Neutrophil (primary cell): Measurements from ENCODE around the gene PRKCG.

ENCODE experiments used
- H3K27ac ChIP-seq: fragments of 200-600 bp; sonication (generic); 2 replicates; pipeline ENCODE4 v1.5.1; 2016; ENCODE audit warnings: mild to moderate bottlenecking, moderate library complexity
- H3K27me3 ChIP-seq: fragments of 200-600 bp; sonication (generic); 2 replicates; pipeline ENCODE4 v1.6.0; 2016; ENCODE audit warnings: mild to moderate bottlenecking
- H3K36me3 ChIP-seq: fragments of 200-600 bp; sonication (generic); 2 replicates; pipeline ENCODE4 v1.5.1; 2017
- H3K4me1 ChIP-seq, 2 experiments: fragments of 200-600 bp in 1 of 2; sonication (generic) in 1 of 2; 1 replicate in 1 of 2; 2 replicates in 1 of 2; pipeline versions ENCODE4 v1.5.1 to v1.6.1; 2013 to 2016; ENCODE audit warnings: low read depth in 1 of 2, low read length in 1 of 2, mild to moderate bottlenecking in 1 of 2, moderate library complexity in 1 of 2; ENCODE audit not compliant: control insufficient read depth in 1 of 2, insufficient read depth in 1 of 2
- H3K4me3 ChIP-seq, 2 experiments: fragments of 200-600 bp in 1 of 2; sonication (generic) in 1 of 2; 1 replicate in 1 of 2; 2 replicates in 1 of 2; pipeline ENCODE4 v1.5.1; 2013 to 2016; ENCODE audit warnings: low read depth in 1 of 2, low read length in 1 of 2, mild to moderate bottlenecking in 1 of 2, moderate library complexity in 1 of 2
- H3K9me3 ChIP-seq: fragments of 200-600 bp; sonication (generic); 2 replicates; pipeline ENCODE4 v1.5.1; 2016
- CTCF ChIP-seq: fragments of 200-600 bp; sonication (generic); IDR thresholded peaks from 2 replicates; pipeline ENCODE4 v1.5.1; 2016; ENCODE audit warnings: antibody characterized with exemption

Gene PRKCG

DNA sequence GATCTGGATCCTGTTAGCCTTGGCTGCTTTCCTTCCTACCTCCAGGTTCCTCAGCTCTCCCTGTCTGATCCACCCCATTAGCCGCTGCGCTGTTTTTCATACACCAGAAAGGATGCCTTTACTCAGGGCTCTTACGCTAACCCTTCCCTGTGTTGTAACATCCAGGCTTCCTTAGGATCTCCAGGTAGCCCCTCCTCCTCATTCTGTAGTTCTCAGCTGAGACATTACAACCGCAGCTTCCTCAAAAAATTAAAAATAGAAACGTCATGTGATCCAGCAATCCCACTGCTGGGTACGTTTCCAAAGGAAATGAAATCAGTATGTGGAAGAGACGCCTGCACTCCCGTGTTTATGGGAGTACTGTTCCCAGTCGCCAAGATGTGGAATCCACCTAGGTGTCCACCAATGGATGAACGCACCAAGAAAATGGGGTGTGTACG lies 32.7 kb upstream of the PRKCG start:
- Histone ChIP-seq H3K27ac (peak overlapping the region; percentile 93), H3K27me3 (no peaks in the 10 kb centered on the region), H3K36me3 (no peaks in the 10 kb centered on the region), H3K4me1 (peaks cover 93 to 95% of the 10 kb centered on the region in 2 experiments), H3K9me3 (no peaks in the 10 kb centered on the region), H3K4me3 (peak overlapping the region; percentile 41 to 51)
- TF ChIP-seq CTCF = no peak

DNA sequence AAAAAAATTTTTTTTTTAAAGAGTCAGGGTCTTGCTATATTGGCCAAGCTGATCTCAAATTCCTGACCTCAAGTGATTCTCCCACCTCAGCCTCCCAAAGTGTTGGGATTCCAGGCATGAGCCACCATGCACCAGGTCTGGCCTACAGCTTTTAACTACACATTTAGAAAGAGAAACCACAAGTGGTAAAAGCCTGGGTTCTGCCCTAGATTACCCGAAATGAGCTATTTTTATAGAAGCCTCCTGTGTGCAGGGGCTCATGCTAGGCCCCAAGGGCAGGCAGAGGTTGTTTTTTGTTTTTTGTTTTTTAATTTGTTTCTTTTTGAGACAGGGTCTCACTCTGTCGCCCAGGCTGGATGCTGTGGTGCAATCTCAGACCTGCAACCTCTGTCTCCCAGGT lies 28.3 kb upstream of the PRKCG start:
- Histone ChIP-seq H3K27me3 (peaks cover 3% of the 10 kb centered on the region), H3K4me3 (no peak overlapping the region), H3K4me1 (peaks cover 51 to 55% of the 10 kb centered on the region in 2 experiments), H3K27ac (peak overlapping the region; percentile 19), H3K36me3 (no peaks in the 10 kb centered on the region), H3K9me3 (no peaks in the 10 kb centered on the region)
- no peak for TF ChIP-seq CTCF

DNA sequence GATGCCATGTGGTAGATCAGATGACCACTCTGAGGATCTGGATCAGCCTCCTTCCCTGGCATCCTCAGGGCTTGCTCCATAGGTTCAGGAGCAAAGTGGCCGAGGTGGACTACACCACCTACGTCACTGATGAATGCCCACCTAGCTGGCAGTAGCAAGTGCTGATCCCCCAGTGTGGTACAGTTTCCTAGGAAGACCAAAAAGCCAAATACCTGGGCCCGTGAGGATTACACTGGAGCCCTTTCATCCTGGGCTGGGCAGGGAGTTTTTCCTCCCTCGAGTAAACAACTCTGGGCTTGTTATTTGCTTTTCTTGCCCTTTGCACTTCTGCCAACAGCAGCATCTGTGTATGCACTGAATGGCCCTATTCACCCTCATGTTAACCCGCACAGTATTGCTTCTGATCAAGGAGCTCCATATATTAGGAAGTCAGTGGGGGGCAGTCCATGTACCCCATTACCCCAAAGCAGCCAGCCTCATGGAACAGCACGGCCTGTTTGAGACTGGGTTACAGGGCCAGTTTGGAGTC lies 17.6 kb upstream of the PRKCG start:
- no peak overlapping the region for H3K4me3 ChIP-seq
- H3K9me3 ChIP-seq = no peaks in the 10 kb centered on the region
- peaks cover 22 to 23% of the 10 kb centered on the region in 2 experiments for H3K4me1 ChIP-seq
- no peak for TF ChIP-seq CTCF
- no peak overlapping the region for H3K27ac ChIP-seq
- peaks cover 34% of the 10 kb centered on the region for H3K27me3 ChIP-seq
- H3K36me3 ChIP-seq = no peaks in the 10 kb centered on the region

- H3K36me3 ChIP-seq = no peaks in the 10 kb centered on the region
- no peaks in the 10 kb centered on the region for H3K9me3 ChIP-seq
- TF ChIP-seq CTCF = no peak
- peaks cover 24 to 25% of the 10 kb centered on the region in 2 experiments for H3K4me1 ChIP-seq
- peak overlapping the region; percentile 97 to 100 for H3K4me3 ChIP-seq
- peak overlapping the region; percentile 97 for H3K27ac ChIP-seq
- H3K27me3 ChIP-seq = peaks cover 30% of the 10 kb centered on the region
Measured at GRCh38 chr19:53865523-53865917, 16.5 kb upstream of the PRKCG start.

- H3K4me3 ChIP-seq = peak overlapping the region; percentile 97 to 100
- peaks cover 31 to 32% of the 10 kb centered on the region in 2 experiments for H3K4me1 ChIP-seq
- H3K27ac ChIP-seq = peak overlapping the region; percentile 97
- no peaks in the 10 kb centered on the region for H3K9me3 ChIP-seq
- peaks cover 30% of the 10 kb centered on the region for H3K27me3 ChIP-seq
- TF ChIP-seq CTCF = peak; percentile 52
- peaks cover 7% of the 10 kb centered on the region for H3K36me3 ChIP-seq
Measured at GRCh38 chr19:53865918-53866864, 15.8 kb upstream of the PRKCG start.
